NCI-H2081 (cell line): ENCODE data around the gene GBF1.
A peak's percentile ranks its signal among the peaks of the same experiment; 100 is the strongest.
"Not testable (repeated sequence)": the region's sequence is repeated elsewhere in the genome, so short reads cannot be mapped to it uniquely, and the experiment has no call there.

Experiments
- DNase-seq, 2 experiments: peaks; one replicate each; lab custom pipeline; 2025; lab: John Stamatoyannopoulos, UW

Gene GBF1

GRCh38 chr10:102234888-102235597, 10.3 kb upstream of the GBF1 start:
- no peak for DNase-seq

DNA sequence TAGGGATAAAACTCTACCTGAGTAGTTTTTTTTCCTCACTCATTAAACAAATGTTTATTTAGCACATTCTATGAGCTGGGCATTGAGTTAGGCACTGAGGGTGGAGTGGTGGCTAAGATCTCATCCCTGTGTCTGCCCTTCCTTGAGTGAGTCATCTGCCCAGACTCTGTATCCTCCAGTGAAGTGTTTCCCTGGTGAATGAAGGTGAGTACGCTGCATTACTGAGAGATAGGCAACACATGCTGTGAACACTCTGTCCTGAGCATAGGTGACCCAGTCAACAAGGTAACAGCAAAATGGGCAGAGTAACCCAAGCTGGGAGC, 9.8 kb upstream of the GBF1 start:
- DNase-seq: no peak

- no peak for DNase-seq
Measured at GRCh38 chr10:102236006-102236405, 9.3 kb upstream of the GBF1 start.

DNA sequence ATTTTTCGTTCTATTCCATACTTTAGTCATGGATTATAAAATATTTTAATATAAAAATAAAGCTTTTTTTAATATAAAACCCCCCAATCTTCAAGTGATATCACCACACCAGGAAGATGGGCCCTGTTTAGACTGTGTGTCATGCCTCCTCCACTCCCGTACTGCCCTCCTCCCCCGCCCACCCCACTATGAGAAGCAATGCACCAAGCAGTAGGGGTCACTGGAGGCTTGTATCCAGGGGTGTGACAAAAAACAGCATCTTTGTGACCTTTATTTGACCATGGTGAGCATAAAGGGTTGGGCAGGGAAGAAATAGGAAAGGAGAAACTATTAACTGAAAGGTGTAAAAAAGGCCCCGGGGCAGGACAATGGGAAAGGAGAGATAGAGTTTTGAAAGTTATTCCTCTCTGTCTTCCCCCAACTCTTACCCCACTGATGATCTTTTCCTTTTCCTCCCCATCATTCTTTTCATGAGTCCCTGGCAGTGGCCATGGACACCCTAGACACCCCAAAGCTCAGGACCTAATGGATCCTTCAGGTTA, 7.5 kb upstream of the GBF1 start:
- DNase-seq: no peak

GRCh38 chr10:102240467-102241031, 4.8 kb upstream of the GBF1 start:
- DNase-seq: no peak

DNA sequence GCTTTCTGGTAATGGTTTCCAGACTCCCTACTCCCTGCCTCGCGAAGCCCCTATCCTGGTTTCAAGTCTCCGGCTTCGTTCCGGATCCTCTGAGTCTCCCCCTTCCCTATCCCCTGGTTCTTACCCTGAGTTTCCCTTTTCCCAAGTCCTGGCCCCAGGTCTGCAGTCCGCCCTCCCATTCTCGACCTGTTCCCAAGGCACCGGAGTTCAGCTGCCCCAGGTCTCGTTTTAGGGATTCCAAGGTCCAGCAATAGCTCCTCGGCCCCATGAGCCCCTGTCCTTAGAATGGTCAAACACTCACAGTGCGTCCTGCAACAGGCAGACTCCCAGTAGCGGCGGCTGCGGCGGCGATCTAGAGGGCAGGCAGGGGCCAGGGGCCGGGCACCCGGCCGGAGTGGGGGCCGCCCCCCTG, 4.3 kb upstream of the GBF1 start:
- DNase-seq: no peak

DNA sequence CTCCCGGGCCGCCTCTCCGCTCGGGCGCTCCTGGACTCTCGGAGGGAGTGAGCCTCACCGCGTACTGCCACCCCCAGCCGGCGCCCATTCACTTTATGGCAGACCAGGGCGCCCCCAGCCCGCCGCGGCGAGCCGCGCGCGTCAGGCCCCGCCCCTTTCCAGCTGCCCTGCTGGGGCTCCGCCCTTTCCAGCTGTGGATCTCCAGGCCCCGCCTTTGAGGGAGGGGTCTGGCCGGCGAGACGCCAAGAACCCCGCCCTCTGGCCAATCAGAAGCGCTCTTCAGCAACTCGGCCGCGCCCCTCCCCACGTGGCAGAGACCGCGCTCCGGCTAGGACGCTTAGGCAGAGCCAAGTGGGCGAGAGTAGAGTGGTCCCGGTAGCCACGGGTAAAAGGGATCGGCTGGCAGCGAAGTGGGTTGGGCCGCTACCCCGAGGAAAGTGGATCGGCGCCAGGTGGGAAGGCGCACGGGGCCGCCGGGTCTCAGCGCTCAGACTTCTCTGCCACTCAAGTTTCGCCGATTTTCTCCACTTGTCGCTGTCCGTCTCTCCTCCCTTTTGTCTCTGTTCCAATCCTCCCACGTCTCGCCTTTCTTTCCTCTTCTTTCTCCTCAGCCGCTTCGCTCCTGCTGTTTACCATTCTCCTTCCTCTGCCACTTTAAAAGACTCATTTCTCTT, 3.8 kb upstream of the GBF1 start, which contains the start of gene PITX3:
TSS of gene PITX3 (minus strand) at position 69 of the 674 bp plus-strand sequence. CDS start 9,432 bp downstream, outside the sequence.
- DNase-seq: peak; percentile 64 to 76

GRCh38 chr10:102242118-102242485, 3.2 kb upstream of the GBF1 start:
- DNase-seq: no peak

DNA sequence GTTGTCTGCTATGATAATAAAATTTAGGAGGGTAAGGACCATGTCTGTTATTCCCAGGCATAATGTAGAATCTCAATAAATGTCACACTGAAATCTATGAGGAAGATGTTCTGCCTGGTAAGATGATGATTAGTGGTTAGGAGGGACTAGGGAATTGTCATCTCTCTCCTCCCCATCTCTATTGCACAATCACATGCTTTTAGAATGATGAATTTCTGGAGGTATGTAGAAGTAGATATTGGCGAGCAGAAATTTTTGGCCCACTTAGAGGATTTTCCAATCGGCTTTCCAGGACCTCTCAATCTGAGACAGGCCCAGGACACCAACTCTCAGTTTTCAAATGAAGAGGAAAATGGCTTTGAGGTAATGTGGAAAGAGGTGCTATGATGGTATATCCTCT, 2.0 kb upstream of the GBF1 start:
- no peak for DNase-seq

DNA sequence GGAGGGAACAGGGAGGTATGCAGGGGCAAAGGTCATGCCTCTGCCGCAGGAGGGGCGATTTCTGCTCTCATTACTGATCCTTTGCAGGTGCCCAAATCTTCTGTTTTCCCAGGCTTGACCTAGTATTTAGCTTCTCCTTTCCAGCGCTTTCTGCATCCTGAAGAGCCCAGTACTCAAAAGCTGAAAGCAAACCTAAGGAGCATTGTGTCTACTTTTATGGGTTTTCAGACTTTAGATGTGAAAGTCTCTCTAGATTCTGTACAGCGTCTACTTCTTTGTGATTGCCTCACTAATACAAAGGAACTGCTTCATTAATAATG, 560 bp downstream of the GBF1 start:
- no peak for DNase-seq

GRCh38 chr10:102246261-102246660, 929 bp downstream of the GBF1 start:
- DNase-seq: no peak

GRCh38 chr10:102247734-102248133, 2.4 kb downstream of the GBF1 start:
- no peak for DNase-seq

DNA sequence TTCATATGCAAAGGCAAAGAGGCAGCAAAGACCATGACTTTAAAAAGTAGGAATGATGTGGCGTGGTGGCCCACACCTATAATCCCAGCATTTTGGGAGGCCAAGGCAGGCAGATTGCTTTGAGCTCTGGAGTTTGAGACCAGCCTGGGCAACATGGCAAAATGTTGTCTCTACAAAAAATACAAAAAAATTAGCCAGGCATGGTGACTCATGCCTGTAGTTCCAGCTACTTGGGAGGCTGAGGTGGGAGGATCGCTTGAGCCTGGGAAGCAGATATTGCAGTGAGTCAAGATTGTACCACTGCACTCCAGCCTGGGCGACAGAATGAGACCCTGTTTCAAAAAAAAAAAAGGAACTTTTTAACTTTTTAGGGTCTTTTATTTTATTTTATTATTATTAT, 7.2 kb downstream of the GBF1 start:
- DNase-seq: not testable (repeated sequence)

DNA sequence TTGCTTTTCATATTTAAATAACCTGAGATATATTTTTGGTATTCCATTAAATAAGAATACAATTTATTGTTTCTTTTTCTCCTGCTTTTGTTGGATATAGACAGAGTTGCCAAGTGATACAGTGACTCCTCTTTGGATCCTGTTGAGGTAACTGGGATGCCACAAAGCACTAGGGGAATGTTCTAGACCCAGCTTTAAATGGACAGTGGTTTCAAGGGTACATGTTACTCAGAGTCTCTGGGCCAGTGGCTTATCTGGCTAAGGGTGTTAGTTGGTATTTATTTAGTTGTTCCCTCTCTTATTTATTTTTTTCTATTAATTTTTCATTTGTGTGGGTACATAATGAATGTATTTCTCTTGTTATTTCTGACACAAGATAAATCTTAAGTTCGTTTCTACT, 9.1 kb downstream of the GBF1 start:
- no peak for DNase-seq

- no peak for DNase-seq
Measured at GRCh38 chr10:102255404-102255803, 10.1 kb downstream of the GBF1 start.

- DNase-seq: no peak
Measured at GRCh38 chr10:102261196-102261595, 15.9 kb downstream of the GBF1 start.

GRCh38 chr10:102261842-102262241, 16.5 kb downstream of the GBF1 start:
- no peak for DNase-seq

GRCh38 chr10:102262744-102263370, 17.5 kb downstream of the GBF1 start:
- no peak for DNase-seq

- peak in 1 of 2 experiments; percentile 29 for DNase-seq
Measured at GRCh38 chr10:102264371-102264770, 19.0 kb downstream of the GBF1 start.

- DNase-seq: no peak
Measured at GRCh38 chr10:102266670-102267069, 21.3 kb downstream of the GBF1 start.

GRCh38 chr10:102267748-102268147, 22.4 kb downstream of the GBF1 start:
- DNase-seq: no peak

GRCh38 chr10:102268375-102268888, 23.1 kb downstream of the GBF1 start:
- DNase-seq: no peak

- DNase-seq: no peak
Measured at GRCh38 chr10:102269017-102269416, 23.7 kb downstream of the GBF1 start.
